Stomach smooth muscle (tissue), 2 donors: ENCODE results near the gene ARHGAP29.

Experiments used
- H3K27ac ChIP-seq: one replicate; pipeline ENCODE4 v1.7.0; 2013; ENCODE audit warnings: mild to moderate bottlenecking, low read length, inconsistent platforms
- H3K27me3 ChIP-seq, 2 donors: one replicate each; pipeline ENCODE4 v1.7.0; 2013; ENCODE audit warnings: low read length in 2 of 2; ENCODE audit not compliant: insufficient read depth in 2 of 2, control insufficient read depth in 1 of 2
- H3K36me3 ChIP-seq, 2 donors: one replicate each; pipeline ENCODE4 v1.7.0; 2013; ENCODE audit warnings: low read length in 2 of 2; ENCODE audit not compliant: control insufficient read depth in 2 of 2, insufficient read depth in 2 of 2
- H3K4me1 ChIP-seq: one replicate; pipeline ENCODE4 v1.7.0; 2013; ENCODE audit warnings: low read length; ENCODE audit not compliant: control insufficient read depth, insufficient read depth
- H3K4me3 ChIP-seq, 2 donors: one replicate each; pipeline ENCODE4 v1.7.0; 2013; ENCODE audit warnings: low read length in 2 of 2
- H3K9ac ChIP-seq, 2 donors: one replicate each; pipeline ENCODE4 v1.7.0; 2013; ENCODE audit warnings: low read length in 2 of 2, mild to moderate bottlenecking in 1 of 2
- H3K9me3 ChIP-seq, 2 donors: one replicate each; pipeline ENCODE4 v1.7.0; 2013; ENCODE audit warnings: low read length in 2 of 2; ENCODE audit not compliant: control insufficient read depth in 2 of 2
- donor health status: healthy.
- donor health status: Pancreatic carcinoma.

The ARHGAP29 gene

DNA sequence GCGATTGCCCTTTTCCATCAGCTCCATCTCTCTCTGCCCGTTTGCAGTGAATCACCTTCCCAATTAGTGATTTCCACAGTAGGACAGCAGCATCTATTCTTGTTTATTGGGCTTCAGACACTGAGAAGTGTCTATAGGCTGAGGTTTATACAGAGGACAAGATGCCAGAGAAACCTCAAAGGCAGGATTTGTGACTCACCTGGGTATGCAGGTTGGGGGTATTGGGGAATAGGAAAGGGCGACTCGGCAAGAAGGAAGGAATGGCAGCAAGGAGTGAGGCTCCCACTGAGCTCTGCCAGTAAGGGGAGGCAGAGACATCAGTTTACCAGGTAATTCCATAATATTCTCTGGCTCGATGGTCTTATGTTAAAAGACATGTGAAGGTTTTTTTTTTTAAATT lies 91.1 kb downstream of the ARHGAP29 start:
- Histone ChIP-seq H3K27ac (no peak overlapping the region), H3K36me3 (no peaks in the 10 kb centered on the region), H3K4me3 (no peak overlapping the region), H3K9me3 (no peaks in the 10 kb centered on the region), H3K27me3 (no peaks in the 10 kb centered on the region), H3K9ac (no peak overlapping the region), H3K4me1 (no peaks in the 10 kb centered on the region)

DNA sequence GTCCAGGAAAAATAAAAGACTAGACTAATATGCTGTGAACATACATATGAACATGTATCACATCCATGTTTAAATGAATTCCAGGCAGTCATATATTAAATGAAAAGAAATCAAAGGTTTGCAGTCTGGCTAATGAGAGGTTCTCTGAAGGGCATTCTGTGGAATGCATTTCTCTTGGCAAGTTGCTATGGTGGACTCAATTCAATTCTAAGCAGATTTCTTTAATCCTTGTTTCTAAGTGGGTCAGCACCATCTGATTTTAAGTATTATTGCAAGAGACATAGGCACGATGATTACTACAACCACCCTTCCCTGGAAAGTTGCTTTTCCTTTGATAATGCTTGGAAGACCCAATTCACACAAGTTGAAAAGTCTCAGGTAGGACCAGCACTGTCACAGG lies 92.5 kb downstream of the ARHGAP29 start:
- Histone ChIP-seq H3K4me3 (no peak overlapping the region), H3K27me3 (no peaks in the 10 kb centered on the region), H3K9ac (no peak overlapping the region), H3K27ac (no peak overlapping the region), H3K4me1 (no peaks in the 10 kb centered on the region), H3K36me3 (no peaks in the 10 kb centered on the region), H3K9me3 (no peaks in the 10 kb centered on the region)

GRCh38 chr1:94143809-94144176 lies 93.6 kb downstream of the ARHGAP29 start:
- Histone ChIP-seq H3K9ac (no peak overlapping the region), H3K4me1 (no peaks in the 10 kb centered on the region), H3K27me3 (no peaks in the 10 kb centered on the region), H3K36me3 (no peaks in the 10 kb centered on the region), H3K27ac (no peak overlapping the region), H3K4me3 (no peak overlapping the region), H3K9me3 (no peaks in the 10 kb centered on the region)

- Histone ChIP-seq H3K4me3 (no peak overlapping the region), H3K27me3 (no peaks in the 10 kb centered on the region), H3K36me3 (no peaks in the 10 kb centered on the region), H3K9me3 (no peaks in the 10 kb centered on the region), H3K9ac (no peak overlapping the region), H3K4me1 (no peaks in the 10 kb centered on the region), H3K27ac (no peak overlapping the region)
These were observed 94.1 kb downstream of the ARHGAP29 start for GRCh38 chr1:94143173-94143808.

- Histone ChIP-seq H3K4me1 (no peaks in the 10 kb centered on the region), H3K4me3 (no peak overlapping the region), H3K27ac (no peak overlapping the region)
These were observed 94.8 kb downstream of the ARHGAP29 start for GRCh38 chr1:94142583-94142982.

GRCh38 chr1:94142022-94142421 lies 95.4 kb downstream of the ARHGAP29 start:
- no peaks in the 10 kb centered on the region for H3K27me3 ChIP-seq
- H3K36me3 ChIP-seq = no peaks in the 10 kb centered on the region
- H3K9ac ChIP-seq = no peak overlapping the region
- no peaks in the 10 kb centered on the region for H3K4me1 ChIP-seq
- H3K27ac ChIP-seq = no peak overlapping the region
- no peaks in the 10 kb centered on the region for H3K9me3 ChIP-seq
- H3K4me3 ChIP-seq = no peak overlapping the region

More at GRCh38 chr1:94142583-94142982, 94.8 kb downstream of the ARHGAP29 start:
- H3K27me3 ChIP-seq = no peaks in the 10 kb centered on the region
- no peak overlapping the region for H3K9ac ChIP-seq
- H3K36me3 ChIP-seq = no peaks in the 10 kb centered on the region
- H3K9me3 ChIP-seq = no peaks in the 10 kb centered on the region

DNA sequence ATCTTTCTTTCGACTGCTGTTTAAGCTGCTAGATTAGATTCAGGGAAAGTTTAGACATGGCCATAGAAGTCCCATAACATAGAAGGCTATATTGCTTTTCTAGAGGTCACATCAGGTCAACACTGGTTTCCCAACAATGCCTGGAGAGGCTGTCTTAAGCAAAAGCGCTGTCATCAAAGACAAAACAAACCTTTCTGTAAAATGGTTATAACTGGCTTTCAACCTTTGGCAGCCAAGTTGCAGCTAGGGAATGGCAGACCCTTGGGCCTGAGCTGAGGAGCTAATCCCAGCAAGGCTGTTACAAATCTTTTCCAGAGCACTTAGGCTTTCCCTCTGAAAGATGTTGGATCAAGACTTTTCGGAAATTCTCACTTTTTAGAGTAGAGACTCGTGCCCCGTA lies 105.3 kb downstream of the ARHGAP29 start:
- Histone ChIP-seq H3K4me3 (no peak overlapping the region), H3K4me1 (no peaks in the 10 kb centered on the region)

GRCh38 chr1:94130851-94131595 lies 106.4 kb downstream of the ARHGAP29 start:
- Histone ChIP-seq H3K36me3 (no peaks in the 10 kb centered on the region), H3K27me3 (no peaks in the 10 kb centered on the region), H3K27ac (no peak overlapping the region), H3K4me1 (no peaks in the 10 kb centered on the region), H3K9me3 (peaks cover 0 to 3% of the 10 kb centered on the region in 2 donors), H3K9ac (no peak overlapping the region), H3K4me3 (no peak overlapping the region)

More for the DNA sequence above, 105.3 kb downstream of the ARHGAP29 start:
- H3K9ac ChIP-seq = no peak overlapping the region
- no peaks in the 10 kb centered on the region for H3K27me3 ChIP-seq
- H3K9me3 ChIP-seq = peaks cover 0 to 3% of the 10 kb centered on the region in 2 donors
- no peaks in the 10 kb centered on the region for H3K36me3 ChIP-seq
- H3K27ac ChIP-seq = no peak overlapping the region

DNA sequence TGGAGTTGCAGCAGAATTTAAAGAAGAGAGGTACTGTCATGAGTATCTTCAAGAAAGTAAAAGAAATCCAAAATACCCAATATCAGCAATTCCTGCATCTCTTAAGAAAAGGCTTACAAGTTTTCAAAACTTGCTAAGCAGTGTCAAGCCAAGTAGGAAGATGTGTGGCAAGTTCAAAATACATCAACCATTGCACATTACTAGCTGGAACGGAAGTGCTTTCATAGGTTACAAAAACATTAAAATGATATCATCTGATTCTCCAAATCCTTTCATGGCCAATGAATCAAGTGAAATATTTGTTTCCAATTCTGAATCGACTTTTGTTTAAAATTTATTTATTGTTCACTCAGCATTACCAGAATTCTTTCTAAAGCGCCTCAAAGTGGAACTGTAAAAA lies 110.7 kb downstream of the ARHGAP29 start:
- H3K27ac ChIP-seq = no peak overlapping the region
- no peak overlapping the region for H3K4me3 ChIP-seq
- H3K4me1 ChIP-seq = no peaks in the 10 kb centered on the region
- H3K36me3 ChIP-seq = no peaks in the 10 kb centered on the region
- H3K9ac ChIP-seq = no peak overlapping the region
- H3K27me3 ChIP-seq = no peaks in the 10 kb centered on the region
- no peaks in the 10 kb centered on the region for H3K9me3 ChIP-seq

- H3K36me3 ChIP-seq = no peaks in the 10 kb centered on the region
- no peaks in the 10 kb centered on the region for H3K27me3 ChIP-seq
- no peak overlapping the region for H3K4me3 ChIP-seq
- no peaks in the 10 kb centered on the region for H3K9me3 ChIP-seq
- H3K4me1 ChIP-seq = no peaks in the 10 kb centered on the region
- H3K9ac ChIP-seq = no peak overlapping the region
- no peak overlapping the region for H3K27ac ChIP-seq
These were observed 111.6 kb downstream of the ARHGAP29 start for GRCh38 chr1:94125551-94126514.
